ENCODE data around the gene PEX19.

PEX19 gene

GRCh38 chr1:160284782-160285344 lies at the start of gene PEX19:
TSS of gene PEX19 (minus strand) at chr1:160285133. CDS start at chr1:160285124, 9 bp downstream.
- CTCF ChIA-PET, result interaction anchor here (0.6 to 1.8 kb wide), 3 partner anchors 19 to 183 kb away, joined by 3 to 4 read pairs (median 4); no protein-coding TSS in a partner anchor
- POLR2A ChIA-PET, result interaction anchor here (1.0 to 2.2 kb wide), 9 partner anchors 9 to 92 kb away, joined by 3 to 15 read pairs (median 3); partner anchors contain the start of gene DCAF8
- no peak for TF ChIP-seq LEF1 (IDR thresholded peaks at IDR 0.05; ENCODE audit: borderline replicate concordance)
- peak; percentile 57; the same call in 1 of the 2 replicates for TF ChIP-seq NFRKB (IDR thresholded peaks at IDR 0.05)
- TF ChIP-seq CTBP1 (IDR thresholded peaks at IDR 0.05; ENCODE audit: borderline replicate concordance), result no peak
- DNase-seq (ENCODE audit: extremely low spot score), result peak; percentile 99

GRCh38 chr1:160332516-160332915 lies 47.6 kb upstream of the PEX19 start:
- ChIA-PET CTCF (interaction anchor here (0.7 kb wide), 1 partner anchor 223 kb away, joined by 3 read pairs; no protein-coding TSS in a partner anchor), POLR2A (no interaction called here)
- DNase-seq (ENCODE audit: extremely low spot score), result no peak
- no peak for TF ChIP-seq FOXK2 (IDR thresholded peaks at IDR 0.05)
- TF ChIP-seq LEF1 (IDR thresholded peaks at IDR 0.05; ENCODE audit: borderline replicate concordance), result no peak
- no peak for TF ChIP-seq SP1 (IDR thresholded peaks at IDR 0.05)
- TF ChIP-seq FOXA1 (IDR thresholded peaks at IDR 0.05), result no peak
- no peak for TF ChIP-seq TARDBP (IDR thresholded peaks at IDR 0.05)
- no peak for TF ChIP-seq BHLHE40 (IDR thresholded peaks at IDR 0.05; ENCODE audit: borderline replicate concordance)
- TF ChIP-seq HDGF (IDR thresholded peaks at IDR 0.05; ENCODE audit: borderline replicate concordance), result no peak
- no peak for TF ChIP-seq PKNOX1 (IDR thresholded peaks at IDR 0.05)
- TF ChIP-seq FOXM1 (IDR thresholded peaks at IDR 0.05; ENCODE audit: borderline replicate concordance), result no peak
- no peak for TF ChIP-seq SUZ12 (IDR thresholded peaks at IDR 0.05)
- no peak for TF ChIP-seq ARNT (IDR thresholded peaks at IDR 0.05)
- TF ChIP-seq NFRKB (IDR thresholded peaks at IDR 0.05), result no peak
- no peak for TF ChIP-seq ZNF384 (IDR thresholded peaks at IDR 0.05)
- TF ChIP-seq CTBP1 (IDR thresholded peaks at IDR 0.05; ENCODE audit: borderline replicate concordance), result no peak
- no peak for TF ChIP-seq ELF4 (IDR thresholded peaks at IDR 0.05)
- no peak for TF ChIP-seq L3MBTL2 (conservative IDR thresholded peaks at IDR 0.05)

GRCh38 chr1:160330119-160330518 lies 45.2 kb upstream of the PEX19 start:
- TF ChIP-seq ELF4 (IDR thresholded peaks at IDR 0.05), result no peak
- no peak for TF ChIP-seq SUZ12 (IDR thresholded peaks at IDR 0.05)
- no peak for TF ChIP-seq ZNF384 (IDR thresholded peaks at IDR 0.05)
- TF ChIP-seq PKNOX1 (IDR thresholded peaks at IDR 0.05), result no peak
- TF ChIP-seq TARDBP (IDR thresholded peaks at IDR 0.05), result no peak
- TF ChIP-seq FOXK2 (IDR thresholded peaks at IDR 0.05), result no peak
- no peak for TF ChIP-seq FOXA1 (IDR thresholded peaks at IDR 0.05)
- no peak for TF ChIP-seq NFRKB (IDR thresholded peaks at IDR 0.05)
- no peak for TF ChIP-seq BHLHE40 (IDR thresholded peaks at IDR 0.05; ENCODE audit: borderline replicate concordance)
- no peak for TF ChIP-seq CTBP1 (IDR thresholded peaks at IDR 0.05; ENCODE audit: borderline replicate concordance)
- ChIA-PET POLR2A (no interaction called here), CTCF (no interaction called here)
- no peak for DNase-seq (ENCODE audit: extremely low spot score)

- TF ChIP-seq BHLHE40 (IDR thresholded peaks at IDR 0.05; ENCODE audit: borderline replicate concordance) (no peak), HDGF (IDR thresholded peaks at IDR 0.05; ENCODE audit: borderline replicate concordance) (no peak), FOXM1 (IDR thresholded peaks at IDR 0.05; ENCODE audit: borderline replicate concordance) (no peak), NFRKB (IDR thresholded peaks at IDR 0.05) (no peak), SUZ12 (IDR thresholded peaks at IDR 0.05) (no peak), FOXK2 (IDR thresholded peaks at IDR 0.05) (no peak), TARDBP (IDR thresholded peaks at IDR 0.05) (no peak), CTBP1 (IDR thresholded peaks at IDR 0.05; ENCODE audit: borderline replicate concordance) (no peak), L3MBTL2 (conservative IDR thresholded peaks at IDR 0.05) (no peak), SP1 (IDR thresholded peaks at IDR 0.05) (no peak)
- ChIA-PET POLR2A (no interaction called here), CTCF (no interaction called here)
- no peak for DNase-seq (ENCODE audit: extremely low spot score)
Observed at GRCh38 chr1:160328184-160328583, 43.3 kb upstream of the PEX19 start.

GRCh38 chr1:160326418-160326817 lies 41.5 kb upstream of the PEX19 start:
- TF ChIP-seq HDGF (IDR thresholded peaks at IDR 0.05; ENCODE audit: borderline replicate concordance) (no peak), ZNF384 (IDR thresholded peaks at IDR 0.05) (no peak), L3MBTL2 (conservative IDR thresholded peaks at IDR 0.05) (no peak), CTBP1 (IDR thresholded peaks at IDR 0.05; ENCODE audit: borderline replicate concordance) (no peak), LEF1 (IDR thresholded peaks at IDR 0.05; ENCODE audit: borderline replicate concordance) (no peak), FOXK2 (IDR thresholded peaks at IDR 0.05) (no peak), ARNT (IDR thresholded peaks at IDR 0.05) (no peak), BHLHE40 (IDR thresholded peaks at IDR 0.05; ENCODE audit: borderline replicate concordance) (no peak), NFRKB (IDR thresholded peaks at IDR 0.05) (no peak), TARDBP (IDR thresholded peaks at IDR 0.05) (no peak)
- no peak for DNase-seq (ENCODE audit: extremely low spot score)
- ChIA-PET CTCF (no interaction called here), POLR2A (no interaction called here)

GRCh38 chr1:160325252-160325651 lies 40.3 kb upstream of the PEX19 start:
- TF ChIP-seq LEF1 (IDR thresholded peaks at IDR 0.05; ENCODE audit: borderline replicate concordance) (no peak), PKNOX1 (IDR thresholded peaks at IDR 0.05) (no peak), ZNF384 (IDR thresholded peaks at IDR 0.05) (no peak), BHLHE40 (IDR thresholded peaks at IDR 0.05; ENCODE audit: borderline replicate concordance) (no peak), ELF4 (IDR thresholded peaks at IDR 0.05) (no peak), FOXA1 (IDR thresholded peaks at IDR 0.05) (no peak), SP1 (IDR thresholded peaks at IDR 0.05) (no peak), FOXM1 (IDR thresholded peaks at IDR 0.05; ENCODE audit: borderline replicate concordance) (no peak), L3MBTL2 (conservative IDR thresholded peaks at IDR 0.05) (no peak), FOXK2 (IDR thresholded peaks at IDR 0.05) (no peak), SUZ12 (IDR thresholded peaks at IDR 0.05) (no peak), ARNT (IDR thresholded peaks at IDR 0.05) (no peak), TARDBP (IDR thresholded peaks at IDR 0.05) (no peak), NFRKB (IDR thresholded peaks at IDR 0.05) (no peak), HDGF (IDR thresholded peaks at IDR 0.05; ENCODE audit: borderline replicate concordance) (no peak), CTBP1 (IDR thresholded peaks at IDR 0.05; ENCODE audit: borderline replicate concordance) (no peak)
- no peak for DNase-seq (ENCODE audit: extremely low spot score)
- POLR2A ChIA-PET, result no interaction called here
- CTCF ChIA-PET, result no interaction called here

Measured in HEK293T (cell line).